DND-41 (cell line): ENCODE results near the gene ACVRL1.

Experiments used
- ATAC-seq: fragments of 200-7000 bp; cut with Tn5 transposase; 3 replicates; pipeline ENCODE4 v1.9.1; 2021; ENCODE audit warnings: low read depth; ENCODE audit not compliant: insufficient read depth
- DNase-seq: peaks from one replicate; pipeline ENCODE4 v3.0.0-alpha.2; 2020
- H2AFZ ChIP-seq: 2 replicates; pipeline ENCODE4 v1.6.0; 2012; ENCODE audit warnings: low read depth, low read length
- H3K27ac ChIP-seq: 2 replicates; pipeline ENCODE4 v1.5.1; 2012; ENCODE audit warnings: low read length, inconsistent platforms
- H3K27me3 ChIP-seq: fragments of 200-600 bp; sonication (generic); 2 replicates; pipeline ENCODE4 v1.6.0; 2012; ENCODE audit warnings: low read length, mild to moderate bottlenecking, inconsistent platforms; ENCODE audit not compliant: insufficient read depth, poor library complexity
- H3K36me3 ChIP-seq: 2 replicates; pipeline ENCODE4 v1.5.1; 2012; ENCODE audit warnings: low read length, inconsistent platforms; ENCODE audit not compliant: insufficient read depth
- H3K4me1 ChIP-seq: 2 replicates; pipeline ENCODE4 v1.5.1; 2012; ENCODE audit warnings: mild to moderate bottlenecking, low read length; ENCODE audit not compliant: insufficient read depth
- H3K4me2 ChIP-seq: 2 replicates; pipeline ENCODE4 v1.6.0; 2012; ENCODE audit warnings: mild to moderate bottlenecking, moderate library complexity, low read length, inconsistent platforms; ENCODE audit not compliant: insufficient read depth
- H3K4me3 ChIP-seq, 2 experiments: fragments of 200-600 bp in 1 of 2; shearing (Covaris generic) in 1 of 2; 2 replicates each; pipeline ENCODE4 v1.5.1; 2012 to 2016; ENCODE audit warnings: inconsistent platforms in 2 of 2, low read length in 2 of 2, mild to moderate bottlenecking in 2 of 2, low read depth in 1 of 2, moderate library complexity in 1 of 2
- H3K79me2 ChIP-seq: 2 replicates; pipeline ENCODE4 v1.6.0; 2012; ENCODE audit warnings: low read length, inconsistent platforms; ENCODE audit not compliant: insufficient read depth
- H3K9ac ChIP-seq: 2 replicates; pipeline ENCODE4 v1.6.0; 2012; ENCODE audit warnings: low read depth, mild to moderate bottlenecking, inconsistent platforms, low read length, moderate library complexity
- H3K9me3 ChIP-seq: 2 replicates; pipeline ENCODE4 v1.5.1; 2012; ENCODE audit warnings: low read length, moderate library complexity, mild to moderate bottlenecking, inconsistent platforms; ENCODE audit not compliant: insufficient read depth, severe bottlenecking
- H4K20me1 ChIP-seq: 2 replicates; pipeline ENCODE4 v1.6.0; 2012; ENCODE audit warnings: low read length; ENCODE audit not compliant: insufficient read depth
- CTCF ChIP-seq: IDR thresholded peaks from 2 replicates; pipeline ENCODE4 v1.5.1; 2012; ENCODE audit warnings: borderline replicate concordance, low read length, moderate library complexity, mild to moderate bottlenecking; ENCODE audit not compliant: poor library complexity, severe bottlenecking; ENCODE audit errors: extremely low read depth
- EZH2 ChIP-seq: IDR thresholded peaks from 3 replicates; pipeline ENCODE4 v1.6.1; 2012; ENCODE audit warnings: borderline replicate concordance, low read depth, mild to moderate bottlenecking, moderate library complexity, low read length, inconsistent platforms; ENCODE audit not compliant: severe bottlenecking

The ACVRL1 gene

DNA sequence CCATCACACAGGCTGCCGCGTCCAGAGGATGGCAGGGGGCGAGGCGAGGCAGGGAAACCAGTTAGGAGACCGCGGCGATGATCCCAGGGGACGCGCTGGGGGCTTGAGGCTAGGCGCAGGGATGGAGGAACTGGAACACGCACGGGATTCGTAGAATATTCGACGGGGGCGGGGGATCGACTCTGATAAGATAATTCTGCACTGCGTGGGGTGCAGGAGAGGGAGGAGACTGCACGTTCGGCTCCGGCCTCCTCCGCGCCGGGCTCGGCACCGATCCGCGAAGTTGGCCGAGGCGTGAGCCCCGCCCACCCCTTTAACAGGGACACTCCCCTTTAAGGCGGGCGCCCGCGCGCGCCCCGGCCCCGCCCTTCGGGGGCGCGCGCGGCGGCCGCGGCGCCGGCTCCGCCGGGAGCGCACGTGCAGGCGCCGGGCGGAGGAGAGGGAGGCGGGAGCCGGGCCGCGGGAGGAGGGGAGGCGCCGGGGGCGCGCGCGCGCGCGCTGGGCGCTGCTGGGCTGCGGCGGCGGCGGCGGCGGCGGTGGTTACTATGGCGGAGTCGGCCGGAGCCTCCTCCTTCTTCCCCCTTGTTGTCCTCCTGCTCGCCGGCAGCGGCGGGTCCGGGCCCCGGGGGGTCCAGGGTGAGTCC lies 44.0 kb downstream of the ACVRL1 start, which contains the start of gene ACVR1B:
TSS of gene ACVR1B (plus strand) at position 501 of the 644 bp plus-strand sequence. CDS start at position 546, 45 bp downstream.
- Histone ChIP-seq H4K20me1 (0 out of 2 replicates have a peak, but pooled peaks cover 5% of the 10 kb centered on the region), H3K4me3 (peak within 1 kb of the TSS; percentile 87 to 92), H3K4me2 (peak within 1 kb of the TSS; percentile 98), H3K9me3 (no peaks in the 10 kb centered on the region), H3K36me3 (no peaks in the 10 kb centered on the region; the same call in 1 of the 2 replicates), H2AFZ (peak within 1 kb of the TSS; percentile 90), H3K9ac (peak within 1 kb of the TSS; percentile 96), H3K79me2 (peaks cover 46% of the 10 kb centered on the region), H3K27ac (peak within 1 kb of the TSS; percentile 77), H3K4me1 (peaks cover 38% of the 10 kb centered on the region), H3K27me3 (peaks cover 23% of the 10 kb centered on the region)
- ATAC-seq (peak; percentile 89), DNase-seq (peak; percentile 89)
- TF ChIP-seq EZH2 (no peak), CTCF (no peak)

- H2AFZ ChIP-seq = peak overlapping the region; percentile 90
- H3K4me2 ChIP-seq = peak overlapping the region; percentile 98
- H3K4me3 ChIP-seq = peak overlapping the region; percentile 87 to 92
- H3K4me1 ChIP-seq = peaks cover 38% of the 10 kb centered on the region
- H4K20me1 ChIP-seq = 0 out of 2 replicates have a peak, but pooled peaks cover 5% of the 10 kb centered on the region
- H3K36me3 ChIP-seq = no peaks in the 10 kb centered on the region; the same call in 1 of the 2 replicates
- peaks cover 23% of the 10 kb centered on the region for H3K27me3 ChIP-seq
- DNase-seq (peak; percentile 35), ATAC-seq (peak; percentile 47)
- no peaks in the 10 kb centered on the region for H3K9me3 ChIP-seq
- peaks cover 53% of the 10 kb centered on the region for H3K79me2 ChIP-seq
- no peak for TF ChIP-seq EZH2
- peak overlapping the region; percentile 96 for H3K9ac ChIP-seq
- peak overlapping the region; percentile 77 for H3K27ac ChIP-seq
These were observed 44.8 kb downstream of the ACVRL1 start for GRCh38 chr12:51951843-51952722.

DNA sequence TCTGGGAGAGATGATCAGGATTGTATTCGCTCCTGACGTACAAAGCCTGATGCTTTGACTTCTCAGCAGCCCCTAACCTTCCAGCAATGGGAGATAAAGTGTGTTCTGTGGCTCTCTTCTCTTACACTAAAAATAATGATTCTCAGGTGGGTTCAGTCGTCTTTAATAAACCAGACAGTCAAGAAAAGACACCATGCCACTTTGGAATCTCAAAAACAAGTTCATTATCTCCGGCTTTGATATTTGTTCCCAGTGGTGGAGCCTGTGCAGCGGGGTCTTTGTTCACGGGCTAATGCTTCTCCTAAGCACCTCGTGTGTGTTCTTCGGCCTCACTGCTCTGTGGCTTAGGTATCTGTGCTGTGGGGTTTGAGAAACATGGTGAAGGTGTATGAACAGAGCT lies 45.8 kb downstream of the ACVRL1 start:
- no peak overlapping the region for H3K27ac ChIP-seq
- no peaks in the 10 kb centered on the region; the same call in 1 of the 2 replicates for H3K36me3 ChIP-seq
- H2AFZ ChIP-seq = no peak overlapping the region
- peaks cover 23% of the 10 kb centered on the region for H3K27me3 ChIP-seq
- ATAC-seq = no peak
- H3K79me2 ChIP-seq = peaks cover 62% of the 10 kb centered on the region
- H3K4me3 ChIP-seq = peak overlapping the region in 1 of 2 experiments; percentile 92; a peak in 2 of 4 replicates
- peaks cover 38% of the 10 kb centered on the region for H3K4me1 ChIP-seq
- DNase-seq = no peak
- TF ChIP-seq EZH2 (no peak), CTCF (no peak)
- H3K9ac ChIP-seq = peak overlapping the region; percentile 96; the same call in 1 of the 2 replicates
- H3K4me2 ChIP-seq = peak overlapping the region; percentile 98
- H3K9me3 ChIP-seq = no peaks in the 10 kb centered on the region
- peaks cover 5% of the 10 kb centered on the region; the same call in 1 of the 2 replicates for H4K20me1 ChIP-seq
